Ishikawa (cell line): Measurements from ENCODE around the gene MEG3.

Source experiments
- CEBPB ChIP-seq: IDR thresholded peaks from 2 replicates; pipeline ENCODE4 v1.6.1; 2012
- CREB1 ChIP-seq: IDR thresholded peaks from 2 replicates; pipeline ENCODE4 v1.6.1; 2012; ENCODE audit warnings: low read depth
- EGR1 ChIP-seq: IDR thresholded peaks from 2 replicates; pipeline ENCODE4 v1.6.1; 2012
- EP300 ChIP-seq: IDR thresholded peaks from 2 replicates; pipeline ENCODE4 v1.6.1; 2012; ENCODE audit warnings: borderline replicate concordance
- FOXM1 ChIP-seq: IDR thresholded peaks from 2 replicates; pipeline ENCODE4 v1.6.1; 2012; ENCODE audit warnings: low read depth, borderline replicate concordance
- NFIC ChIP-seq: IDR thresholded peaks from 2 replicates; pipeline ENCODE4 v1.6.1; 2012
- RAD21 ChIP-seq: IDR thresholded peaks from 2 replicates; pipeline ENCODE4 v1.6.1; 2012; ENCODE audit warnings: low read depth
- REST ChIP-seq: IDR thresholded peaks from 2 replicates; pipeline ENCODE4 v1.6.1; 2012; ENCODE audit warnings: low read depth, mild to moderate bottlenecking
- TAF1 ChIP-seq: IDR thresholded peaks from 2 replicates; pipeline ENCODE4 v1.6.1; 2012; ENCODE audit warnings: low read depth, mild to moderate bottlenecking
- TCF12 ChIP-seq: IDR thresholded peaks from 2 replicates; pipeline ENCODE4 v1.6.1; 2012; ENCODE audit warnings: low read depth
- TEAD4 ChIP-seq: IDR thresholded peaks from 2 replicates; pipeline ENCODE4 v1.6.1; 2012
- YY1 ChIP-seq: IDR thresholded peaks from 2 replicates; pipeline ENCODE4 v1.6.1; 2012; ENCODE audit warnings: low read depth
- ZBTB7A ChIP-seq: IDR thresholded peaks from 2 replicates; pipeline ENCODE4 v1.6.1; 2012; ENCODE audit warnings: low read depth
- TF ChIP-seq, protein P1 (sequence below): IDR thresholded peaks from 2 replicates; pipeline ENCODE4 v1.6.1; 2012
- TF ChIP-seq, protein P2 (sequence below): IDR thresholded peaks from 2 replicates; pipeline ENCODE4 v1.6.1; 2012

The MEG3 gene

DNA sequence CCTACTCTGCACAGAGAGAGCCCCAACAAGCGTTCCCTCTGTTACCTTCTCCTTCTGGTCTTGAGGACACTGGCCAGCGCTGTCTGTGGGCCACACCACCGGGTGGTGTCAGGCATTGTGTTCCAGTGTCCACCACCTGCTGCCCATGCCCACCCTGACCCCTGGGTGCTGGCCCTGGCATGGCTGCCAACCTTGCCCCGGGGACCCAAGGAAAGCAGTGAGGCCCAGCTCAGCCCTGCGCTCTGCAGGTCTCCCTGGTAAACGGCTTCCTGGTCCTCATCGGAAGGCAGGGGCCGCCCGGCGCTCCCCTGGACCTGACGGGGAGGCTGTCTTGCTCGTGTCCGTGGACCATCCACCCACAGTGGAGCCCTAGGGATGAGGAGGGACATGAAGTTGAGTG, 21.8 kb upstream of the MEG3 start:
- TF ChIP-seq TAF1 (no peak), CEBPB (no peak), TCF12 (no peak), EGR1 (no peak), NFIC (no peak), FOXM1 (no peak), CREB1 (no peak)
- TF ChIP-seq, protein P1, sequence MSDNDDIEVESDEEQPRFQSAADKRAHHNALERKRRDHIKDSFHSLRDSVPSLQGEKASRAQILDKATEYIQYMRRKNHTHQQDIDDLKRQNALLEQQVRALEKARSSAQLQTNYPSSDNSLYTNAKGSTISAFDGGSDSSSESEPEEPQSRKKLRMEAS = no peak
- TF ChIP-seq, protein P2, sequence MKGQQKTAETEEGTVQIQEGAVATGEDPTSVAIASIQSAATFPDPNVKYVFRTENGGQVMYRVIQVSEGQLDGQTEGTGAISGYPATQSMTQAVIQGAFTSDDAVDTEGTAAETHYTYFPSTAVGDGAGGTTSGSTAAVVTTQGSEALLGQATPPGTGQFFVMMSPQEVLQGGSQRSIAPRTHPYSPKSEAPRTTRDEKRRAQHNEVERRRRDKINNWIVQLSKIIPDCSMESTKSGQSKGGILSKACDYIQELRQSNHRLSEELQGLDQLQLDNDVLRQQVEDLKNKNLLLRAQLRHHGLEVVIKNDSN = no peak

DNA sequence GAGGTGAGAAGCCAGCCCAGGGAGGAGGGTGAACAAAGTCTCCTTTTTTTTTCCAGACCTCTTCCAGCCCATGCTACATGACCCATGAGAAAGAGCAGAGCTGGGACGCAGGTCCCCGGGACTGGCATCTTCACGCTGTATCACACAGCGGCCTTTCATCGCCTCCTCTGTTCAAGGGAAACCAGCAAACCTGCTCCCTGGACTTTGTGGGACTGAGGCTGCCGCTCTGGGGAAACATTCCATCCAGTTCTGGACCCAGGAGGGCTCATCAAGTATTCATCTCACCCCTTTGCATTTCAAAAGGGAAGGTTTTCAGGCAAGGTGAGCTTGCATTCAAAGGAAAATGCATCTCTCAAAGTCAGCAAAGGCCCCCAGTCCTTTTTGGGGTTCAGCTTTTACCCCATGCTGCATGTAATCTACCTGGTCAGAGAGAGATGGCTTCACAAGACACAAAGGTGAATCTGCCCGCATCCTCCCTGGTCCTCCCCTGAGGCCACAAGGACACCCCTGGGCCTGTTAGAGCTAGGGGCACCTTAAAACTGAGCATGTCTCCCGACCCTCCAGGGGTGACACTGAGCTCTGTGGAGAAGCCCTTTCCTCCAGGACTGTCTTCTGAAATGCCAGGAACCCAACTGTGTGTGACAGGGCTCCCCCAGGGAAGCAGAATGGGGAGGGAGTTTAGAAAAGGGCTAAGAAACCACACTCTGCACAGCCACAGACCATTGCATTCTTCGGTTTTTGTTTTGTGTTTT, 21.2 kb upstream of the MEG3 start:
- TF ChIP-seq, protein P1 = no peak
- TF ChIP-seq CREB1 (no peak), TAF1 (no peak), FOXM1 (no peak), TEAD4 (no peak), EGR1 (no peak), TCF12 (no peak), EP300 (no peak), YY1 (no peak), CEBPB (no peak), ZBTB7A (no peak), RAD21 (no peak)
- TF ChIP-seq, protein P2 = no peak

DNA sequence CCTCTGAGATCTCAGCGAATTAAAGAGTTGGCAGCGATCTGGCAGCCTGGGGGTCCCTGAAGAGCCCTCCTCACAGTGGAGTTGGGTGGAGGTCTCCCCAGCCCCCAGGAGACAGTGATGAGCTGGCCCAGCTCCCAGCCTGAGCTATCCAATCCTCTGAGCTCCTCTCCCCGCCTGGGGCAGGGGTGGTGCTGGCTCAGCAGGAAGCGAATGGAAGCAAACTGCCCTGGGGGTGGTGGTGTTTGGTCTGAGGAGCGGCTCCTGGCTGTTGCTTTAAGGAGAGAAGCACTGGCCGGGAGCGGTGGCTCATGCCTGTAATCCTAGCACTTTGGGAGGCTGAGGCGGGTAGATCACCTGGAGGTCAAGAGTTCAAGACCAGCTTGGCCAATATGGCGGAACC, 19.5 kb upstream of the MEG3 start:
- TF ChIP-seq, protein P2 = no peak
- TF ChIP-seq YY1 (no peak), TEAD4 (no peak), TCF12 (no peak), ZBTB7A (no peak), NFIC (no peak), FOXM1 (no peak), CREB1 (no peak), REST (no peak), EGR1 (no peak), EP300 (no peak), RAD21 (no peak), CEBPB (no peak), TAF1 (no peak)
- TF ChIP-seq, protein P1 = no peak

DNA sequence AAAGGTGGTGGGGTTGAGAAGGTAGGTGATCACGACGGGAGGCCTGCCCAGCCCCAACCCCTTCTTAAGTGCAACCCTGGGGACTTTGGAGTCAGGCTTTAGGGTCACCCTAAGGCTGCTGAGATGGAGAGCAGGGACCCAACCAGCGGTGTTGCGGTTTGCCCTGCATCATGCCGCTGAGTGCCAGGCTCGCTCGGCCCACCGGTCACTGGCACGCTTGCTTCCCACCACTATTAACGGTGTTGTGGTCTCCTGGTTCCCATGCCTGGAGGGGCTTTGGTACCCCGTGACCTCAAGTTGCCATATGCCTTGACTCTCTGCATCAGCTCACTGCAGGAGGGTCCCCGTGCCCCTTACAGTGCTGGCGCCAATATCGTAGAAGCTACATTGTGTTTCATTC, 18.4 kb upstream of the MEG3 start:
- TF ChIP-seq CEBPB (no peak), TCF12 (no peak), EP300 (no peak), TAF1 (no peak), NFIC (no peak), TEAD4 (no peak)

DNA sequence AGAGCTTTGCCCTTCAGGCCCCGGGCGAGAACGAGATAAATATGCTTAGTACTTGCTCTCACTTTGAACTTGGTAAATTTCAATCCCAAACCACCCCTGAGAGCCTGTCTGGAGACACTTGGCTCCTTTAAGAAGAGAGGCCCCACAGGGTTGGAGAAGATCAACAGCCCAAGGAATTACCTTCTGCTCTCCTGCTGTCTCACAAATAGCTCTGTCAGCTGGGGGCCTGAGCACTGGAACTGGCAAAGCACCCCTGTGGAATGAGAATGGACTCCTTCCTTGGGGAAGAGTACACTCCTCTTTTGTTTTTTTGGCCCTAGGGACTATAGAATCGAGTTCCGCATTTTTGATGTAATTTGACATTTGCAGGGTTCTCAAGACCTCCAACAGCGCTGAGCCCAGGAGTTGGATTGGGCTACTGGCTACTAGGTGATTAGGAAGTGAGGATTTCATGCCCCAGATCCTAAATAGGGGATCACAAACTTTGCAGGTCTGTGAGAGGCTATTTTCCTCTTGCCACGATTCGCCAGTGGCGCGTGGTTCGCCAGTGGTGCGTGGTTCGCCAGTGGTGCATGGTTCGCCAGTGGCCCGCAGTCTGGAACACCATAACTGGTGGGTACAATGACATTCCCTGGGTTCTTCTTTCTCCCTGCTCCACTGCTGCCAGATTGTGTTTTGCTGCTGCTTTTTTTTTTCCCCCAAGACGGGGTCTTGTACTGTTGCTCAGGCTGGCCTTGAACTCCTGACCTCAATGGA, 17.8 kb upstream of the MEG3 start:
- TF ChIP-seq TEAD4 (no peak), TCF12 (no peak), RAD21 (no peak), CEBPB (no peak), NFIC (no peak)
- TF ChIP-seq, protein P2 = no peak

DNA sequence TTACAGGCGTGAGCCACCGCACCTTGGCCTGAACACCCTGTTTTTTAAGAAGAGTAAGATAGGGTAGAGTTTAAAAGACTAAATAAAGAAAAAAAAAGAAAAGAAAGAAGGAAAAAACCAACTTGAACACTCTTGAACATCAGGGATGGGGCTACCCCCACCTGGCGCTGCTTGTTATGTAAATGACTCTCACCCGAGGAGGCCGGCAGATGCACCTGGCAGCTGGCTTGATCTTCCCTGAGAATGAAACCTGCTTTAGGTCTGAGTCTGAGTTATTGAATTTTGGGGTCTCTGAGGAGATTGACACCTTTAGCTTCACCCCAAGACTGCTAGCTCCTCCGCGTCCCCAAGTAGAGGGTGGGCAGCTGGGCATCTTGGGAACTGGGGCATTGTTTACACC, 15.5 kb upstream of the MEG3 start:
- TF ChIP-seq, protein P1 = no peak
- TF ChIP-seq CREB1 = no peak
- no peak for TF ChIP-seq REST
- TF ChIP-seq TAF1 = no peak
- TF ChIP-seq FOXM1 = no peak
- no peak for TF ChIP-seq ZBTB7A
- TF ChIP-seq EP300 = no peak
- TF ChIP-seq RAD21 = no peak
- TF ChIP-seq YY1 = no peak
- TF ChIP-seq, protein P2 = no peak
- no peak for TF ChIP-seq TCF12
- TF ChIP-seq CEBPB = no peak
- no peak for TF ChIP-seq NFIC
- TF ChIP-seq TEAD4 = no peak
- TF ChIP-seq EGR1 = no peak
